ENCODE data around the gene HSF5. TPM values are rescaled to one million over a fixed set of nuclear protein-coding genes. Genes with fewer than 3 reads are reported as not detected.
"Not testable (repeated sequence)": the region's sequence is repeated elsewhere in the genome, so short reads cannot be mapped to it uniquely, and the experiment has no call there.

HSF5 gene
- polyA plus RNA-seq, 3 donors, result 0.07 TPM; not detected in 2

GRCh38 chr17:58503866-58504265, 15.7 kb upstream of the HSF5 start:
- Histone ChIP-seq H3K79me2 (ENCODE audit: insufficient read depth, low read length) (peaks cover 4% of the 10 kb centered on the region), H3K4me2 (replicated peaks; ENCODE audit: extremely low read depth, low read length, poor library complexity, severe bottlenecking) (no peak overlapping the region), H3K4me3 (replicated peaks in 1 of 3; ENCODE audit: low read depth in 2 of 3, low read length in 3 of 3) (peak overlapping the region in 1 of 3 experiments; percentile 1), H3K27ac (ENCODE audit: low read depth in 1 of 2, low read length in 2 of 2) (peak overlapping the region; percentile 39 to 59), H2AFZ (ENCODE audit: insufficient read depth, low read depth, low read length, poor library complexity, severe bottlenecking) (no peak overlapping the region), H3K36me3 (replicated peaks in 1 of 2; ENCODE audit: control insufficient read depth in 1 of 2, insufficient read depth in 2 of 2, low read length in 2 of 2) (peaks cover 57 to 87% of the 10 kb centered on the region in 2 donors), H3K9me3 (replicated peaks in 1 of 2; ENCODE audit: control insufficient read depth in 1 of 2, insufficient read depth in 1 of 2, low read length in 2 of 2) (no peaks in the 10 kb centered on the region), H3K27me3 (ENCODE audit: control insufficient read depth in 2 of 2, insufficient read depth in 2 of 2, low read length in 2 of 2) (no peaks in the 10 kb centered on the region), H3K4me1 (ENCODE audit: control insufficient read depth in 1 of 2, insufficient read depth in 2 of 2, low read length in 2 of 2) (peaks cover 42 to 47% of the 10 kb centered on the region in 2 donors), H3K9ac (ENCODE audit: insufficient read depth, low read length, poor library complexity, severe bottlenecking) (no peak overlapping the region), H4K20me1 (ENCODE audit: insufficient read depth, low read length) (peaks cover 5% of the 10 kb centered on the region)
- no peaks in the 10 kb centered on the region for H3K27me3 Mint-ChIP-seq (ENCODE audit: low read depth in 3 of 3)
- intact Hi-C loops (cut with micrococcal nuclease), result no loop called here
- peaks cover 48% of the 10 kb centered on the region for H3K4me1 Mint-ChIP-seq
- peaks cover 66 to 87% of the 10 kb centered on the region in 2 donors for H3K36me3 Mint-ChIP-seq
- peak overlapping the region in 1 of 2 donors; percentile 29 for H3K4me3 Mint-ChIP-seq
- DNase-seq, result peak in 2 of 3 donors; percentile 41 to 56
- peaks cover 0 to 2% (median 0%) of the 10 kb centered on the region in 7 donors for H3K9me3 Mint-ChIP-seq
- TF ChIP-seq, protein P1, sequence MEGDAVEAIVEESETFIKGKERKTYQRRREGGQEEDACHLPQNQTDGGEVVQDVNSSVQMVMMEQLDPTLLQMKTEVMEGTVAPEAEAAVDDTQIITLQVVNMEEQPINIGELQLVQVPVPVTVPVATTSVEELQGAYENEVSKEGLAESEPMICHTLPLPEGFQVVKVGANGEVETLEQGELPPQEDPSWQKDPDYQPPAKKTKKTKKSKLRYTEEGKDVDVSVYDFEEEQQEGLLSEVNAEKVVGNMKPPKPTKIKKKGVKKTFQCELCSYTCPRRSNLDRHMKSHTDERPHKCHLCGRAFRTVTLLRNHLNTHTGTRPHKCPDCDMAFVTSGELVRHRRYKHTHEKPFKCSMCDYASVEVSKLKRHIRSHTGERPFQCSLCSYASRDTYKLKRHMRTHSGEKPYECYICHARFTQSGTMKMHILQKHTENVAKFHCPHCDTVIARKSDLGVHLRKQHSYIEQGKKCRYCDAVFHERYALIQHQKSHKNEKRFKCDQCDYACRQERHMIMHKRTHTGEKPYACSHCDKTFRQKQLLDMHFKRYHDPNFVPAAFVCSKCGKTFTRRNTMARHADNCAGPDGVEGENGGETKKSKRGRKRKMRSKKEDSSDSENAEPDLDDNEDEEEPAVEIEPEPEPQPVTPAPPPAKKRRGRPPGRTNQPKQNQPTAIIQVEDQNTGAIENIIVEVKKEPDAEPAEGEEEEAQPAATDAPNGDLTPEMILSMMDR (IDR thresholded peaks at IDR 0.05), result no peak
- WGBS (ENCODE audit: insufficient coverage), result 33% methylated on average over 3 of the region's 8 CpGs
- H3K27ac Mint-ChIP-seq, result peak overlapping the region; percentile 52 to 90 (median 74)

DNA sequence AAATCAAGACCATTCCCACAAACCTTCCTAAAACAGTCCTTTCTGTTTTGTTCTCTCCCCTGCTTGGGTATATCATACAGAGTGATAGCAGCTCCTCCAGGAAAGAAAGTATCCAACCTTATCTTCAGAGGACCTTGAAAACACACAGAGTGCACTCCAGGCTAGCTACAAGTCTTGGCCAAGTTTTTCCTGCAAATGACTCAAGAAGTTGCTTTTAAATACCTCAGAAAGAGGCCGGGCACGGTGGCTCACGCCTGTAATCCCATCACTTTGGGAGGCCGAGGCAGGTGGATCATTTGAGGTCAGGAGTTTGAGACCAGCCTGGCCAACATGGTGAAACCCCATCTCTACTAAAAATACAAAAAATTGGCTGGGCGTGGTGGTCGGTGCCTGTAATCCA, 14.9 kb upstream of the HSF5 start:
- H3K9me3 Mint-ChIP-seq; H3K27me3 ChIP-seq (ENCODE audit: control insufficient read depth in 2 of 2, insufficient read depth in 2 of 2, low read length in 2 of 2); H3K4me3 ChIP-seq (replicated peaks in 1 of 3; ENCODE audit: low read depth in 2 of 3, low read length in 3 of 3); H3K9me3 ChIP-seq (replicated peaks in 1 of 2; ENCODE audit: control insufficient read depth in 1 of 2, insufficient read depth in 1 of 2, low read length in 2 of 2); H2AFZ ChIP-seq (ENCODE audit: insufficient read depth, low read depth, low read length, poor library complexity, severe bottlenecking); H3K79me2 ChIP-seq (ENCODE audit: insufficient read depth, low read length); H3K4me2 ChIP-seq (replicated peaks; ENCODE audit: extremely low read depth, low read length, poor library complexity, severe bottlenecking); H3K27me3 Mint-ChIP-seq (ENCODE audit: low read depth in 3 of 3); intact Hi-C loops (cut with micrococcal nuclease); H4K20me1 ChIP-seq (ENCODE audit: insufficient read depth, low read length); H3K9ac ChIP-seq (ENCODE audit: insufficient read depth, low read length, poor library complexity, severe bottlenecking); H3K4me3 Mint-ChIP-seq; DNase-seq: not testable (repeated sequence)
- 95% methylated on average over 4 of the region's 6 CpGs for WGBS (ENCODE audit: insufficient coverage)
- Mint-ChIP-seq H3K36me3 (peaks cover 65 to 87% of the 10 kb centered on the region in 2 donors), H3K27ac (peak overlapping the region in 6 of 7 donors; percentile 68 to 90 (median 80)), H3K4me1 (peaks cover 49% of the 10 kb centered on the region)
- Histone ChIP-seq H3K4me1 (ENCODE audit: control insufficient read depth in 1 of 2, insufficient read depth in 2 of 2, low read length in 2 of 2) (peaks cover 42 to 47% of the 10 kb centered on the region in 2 donors), H3K27ac (ENCODE audit: low read depth in 1 of 2, low read length in 2 of 2) (peak overlapping the region in 1 of 2 donors; percentile 59), H3K36me3 (replicated peaks in 1 of 2; ENCODE audit: control insufficient read depth in 1 of 2, insufficient read depth in 2 of 2, low read length in 2 of 2) (peaks cover 52 to 85% of the 10 kb centered on the region in 2 donors)

Data from CD14-positive monocyte (primary cell).